Measurements from ENCODE around the gene DRC3. TPM values are rescaled to one million over a fixed set of nuclear protein-coding genes. Genes with fewer than 3 reads are reported as not detected.

Gene DRC3
- total RNA-seq, 1 experiment from 2014 or later = 1.6 TPM

DNA sequence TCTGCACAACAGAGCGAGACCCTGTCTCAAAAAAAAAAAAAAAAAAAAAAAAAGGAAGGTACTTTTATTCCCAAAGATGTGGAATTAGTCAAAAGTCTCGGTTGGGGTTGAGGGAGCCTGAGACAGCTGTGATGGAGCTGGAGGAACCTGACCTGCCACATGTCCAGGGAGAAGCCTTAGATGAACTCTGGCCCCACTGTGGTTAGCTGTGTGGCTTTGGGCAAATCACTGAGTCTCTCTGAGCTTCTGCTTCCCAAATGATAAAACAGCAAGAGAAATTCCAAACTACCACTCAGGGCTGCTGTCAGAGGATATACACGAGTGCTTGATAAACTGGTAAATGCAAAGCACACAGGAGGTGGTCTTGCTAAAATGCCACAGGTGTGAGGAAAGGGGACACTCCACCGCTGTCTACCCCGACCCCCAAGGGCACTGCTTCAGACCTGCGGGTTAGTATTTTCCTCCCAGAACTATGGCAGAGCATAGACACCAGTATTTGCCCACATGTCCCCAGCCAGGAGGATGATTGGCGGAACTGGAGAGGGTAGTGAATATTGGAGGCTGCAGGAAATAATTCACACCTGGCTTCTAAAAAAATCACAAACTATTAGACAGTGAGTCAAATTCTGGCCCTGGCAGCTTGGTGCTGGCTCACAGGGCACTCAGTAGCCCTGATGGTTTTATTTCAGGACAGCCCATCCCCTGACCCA is 14.7 kb downstream of the DRC3 start:
- peaks cover 15% of the 10 kb centered on the region for H3K4me1 ChIP-seq
- ChIA-PET POLR2A (no interaction called here), CTCF (interaction anchor here (0.6 kb wide), 2 partner anchors 15 to 43 kb away, joined by 3 read pairs; partner anchors contain the start of genes DRC3 and TOM1L2)
- intact Hi-C loops (cut with micrococcal nuclease; ENCODE audit: unreplicated experiment) = loop anchor here (5.0 kb wide), 1 partner anchor 45 kb away; no protein-coding TSS in a partner anchor
- H3K27me3 Mint-ChIP-seq (ENCODE audit: insufficient read depth, unreplicated experiment) = no peaks in the 10 kb centered on the region
- no peak overlapping the region for H3K4me3 Mint-ChIP-seq (ENCODE audit: unreplicated experiment)
- H3K36me3 ChIP-seq (ENCODE audit: control insufficient read depth, insufficient read depth, low read length) = no peaks in the 10 kb centered on the region
- no peaks in the 10 kb centered on the region for H3K9me3 ChIP-seq
- no peaks in the 10 kb centered on the region for H3K9me3 Mint-ChIP-seq (ENCODE audit: unreplicated experiment)
- TF ChIP-seq, protein P1, sequence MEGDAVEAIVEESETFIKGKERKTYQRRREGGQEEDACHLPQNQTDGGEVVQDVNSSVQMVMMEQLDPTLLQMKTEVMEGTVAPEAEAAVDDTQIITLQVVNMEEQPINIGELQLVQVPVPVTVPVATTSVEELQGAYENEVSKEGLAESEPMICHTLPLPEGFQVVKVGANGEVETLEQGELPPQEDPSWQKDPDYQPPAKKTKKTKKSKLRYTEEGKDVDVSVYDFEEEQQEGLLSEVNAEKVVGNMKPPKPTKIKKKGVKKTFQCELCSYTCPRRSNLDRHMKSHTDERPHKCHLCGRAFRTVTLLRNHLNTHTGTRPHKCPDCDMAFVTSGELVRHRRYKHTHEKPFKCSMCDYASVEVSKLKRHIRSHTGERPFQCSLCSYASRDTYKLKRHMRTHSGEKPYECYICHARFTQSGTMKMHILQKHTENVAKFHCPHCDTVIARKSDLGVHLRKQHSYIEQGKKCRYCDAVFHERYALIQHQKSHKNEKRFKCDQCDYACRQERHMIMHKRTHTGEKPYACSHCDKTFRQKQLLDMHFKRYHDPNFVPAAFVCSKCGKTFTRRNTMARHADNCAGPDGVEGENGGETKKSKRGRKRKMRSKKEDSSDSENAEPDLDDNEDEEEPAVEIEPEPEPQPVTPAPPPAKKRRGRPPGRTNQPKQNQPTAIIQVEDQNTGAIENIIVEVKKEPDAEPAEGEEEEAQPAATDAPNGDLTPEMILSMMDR (IDR thresholded peaks at IDR 0.05; ENCODE audit: insufficient read depth in 1 of 2, low read depth in 1 of 2, low read length in 1 of 2, severe bottlenecking in 1 of 2, unreplicated experiment in 1 of 2) = no peak
- H3K27me3 ChIP-seq (replicated peaks; ENCODE audit: control insufficient read depth, insufficient read depth, low read length) = no peaks in the 10 kb centered on the region
- H3K36me3 Mint-ChIP-seq (ENCODE audit: insufficient read depth, unreplicated experiment) = no peaks in the 10 kb centered on the region
- peaks cover 7% of the 10 kb centered on the region for H3K4me1 Mint-ChIP-seq (ENCODE audit: low read depth, unreplicated experiment)
- DNase-seq = no peak
- H3K4me3 ChIP-seq (ENCODE audit: low read depth, low read length) = no peak overlapping the region
- no peak overlapping the region for H3K27ac Mint-ChIP-seq (ENCODE audit: unreplicated experiment)
- BruUV-seq (replicated peaks) = no TSS peak

DNA sequence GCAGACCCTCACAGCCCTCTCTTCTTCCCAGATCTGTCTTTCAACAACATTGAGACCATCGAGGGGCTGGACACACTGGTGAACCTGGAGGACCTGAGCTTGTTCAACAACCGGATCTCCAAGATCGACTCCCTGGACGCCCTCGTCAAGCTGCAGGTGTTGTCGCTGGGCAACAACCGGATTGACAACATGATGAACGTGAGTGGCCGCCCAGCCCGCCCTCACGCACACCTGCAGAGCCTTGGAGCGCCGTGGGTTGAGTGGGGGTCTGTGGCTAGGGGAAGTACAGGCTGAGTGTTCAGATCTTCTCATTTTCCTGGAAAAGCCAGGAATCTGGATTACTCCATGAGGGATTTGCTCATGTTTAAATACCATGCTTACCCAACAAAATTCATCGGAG is 15.2 kb downstream of the DRC3 start:
- Mint-ChIP-seq H3K27me3 (ENCODE audit: insufficient read depth, unreplicated experiment) (no peaks in the 10 kb centered on the region), H3K27ac (ENCODE audit: unreplicated experiment) (no peak overlapping the region), H3K4me1 (ENCODE audit: low read depth, unreplicated experiment) (peaks cover 7% of the 10 kb centered on the region), H3K36me3 (ENCODE audit: insufficient read depth, unreplicated experiment) (no peaks in the 10 kb centered on the region), H3K9me3 (ENCODE audit: unreplicated experiment) (no peaks in the 10 kb centered on the region), H3K4me3 (ENCODE audit: unreplicated experiment) (no peak overlapping the region)
- H3K27me3 ChIP-seq (replicated peaks; ENCODE audit: control insufficient read depth, insufficient read depth, low read length) = no peaks in the 10 kb centered on the region
- no peaks in the 10 kb centered on the region for H3K36me3 ChIP-seq (ENCODE audit: control insufficient read depth, insufficient read depth, low read length)
- intact Hi-C loops (cut with micrococcal nuclease; ENCODE audit: unreplicated experiment) = loop anchor here (5.0 kb wide), 1 partner anchor 44 kb away; no protein-coding TSS in a partner anchor
- no TSS peak for BruUV-seq (replicated peaks)
- TF ChIP-seq, protein P1 (IDR thresholded peaks at IDR 0.05; ENCODE audit: insufficient read depth in 1 of 2, low read depth in 1 of 2, low read length in 1 of 2, severe bottlenecking in 1 of 2, unreplicated experiment in 1 of 2) = no peak
- H3K4me1 ChIP-seq = peaks cover 12% of the 10 kb centered on the region
- POLR2A ChIA-PET = no interaction called here
- no peak overlapping the region for H3K4me3 ChIP-seq (ENCODE audit: low read depth, low read length)
- no peak for DNase-seq
- no peaks in the 10 kb centered on the region for H3K9me3 ChIP-seq
- CTCF ChIA-PET = interaction anchor here (0.6 kb wide), 1 partner anchor 16 kb away, joined by 3 read pairs; the partner anchor contains the start of genes DRC3 and TOM1L2

DNA sequence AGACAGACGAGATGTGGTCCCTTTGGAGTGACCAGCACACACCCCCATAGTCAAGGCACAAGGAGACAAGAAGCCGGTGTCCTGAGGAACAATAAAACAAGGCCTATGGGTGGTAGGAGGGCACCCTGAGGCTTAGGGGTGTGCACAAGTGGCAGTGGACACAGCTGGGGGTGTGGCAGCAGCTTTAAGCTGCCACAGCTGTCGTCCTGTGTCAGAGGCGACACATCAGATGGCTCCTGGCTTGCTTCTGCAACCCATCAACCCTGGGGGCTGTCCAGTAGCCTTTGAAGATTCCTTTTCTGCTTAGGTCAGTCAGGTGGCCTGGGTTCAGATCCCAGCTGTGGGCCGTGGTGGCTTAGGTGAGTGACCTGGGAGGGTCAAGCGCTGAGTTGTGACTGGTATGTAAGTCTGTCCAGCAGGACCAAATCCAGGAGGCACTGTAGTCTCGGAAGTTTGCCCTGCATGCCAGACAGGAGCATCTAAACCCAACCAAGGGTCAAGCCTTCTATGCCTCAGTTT is 15.8 kb downstream of the DRC3 start:
- H3K36me3 Mint-ChIP-seq (ENCODE audit: insufficient read depth, unreplicated experiment) = no peaks in the 10 kb centered on the region
- H3K4me3 ChIP-seq (ENCODE audit: low read depth, low read length) = no peak overlapping the region
- peaks cover 7% of the 10 kb centered on the region for H3K4me1 Mint-ChIP-seq (ENCODE audit: low read depth, unreplicated experiment)
- intact Hi-C loops (cut with micrococcal nuclease; ENCODE audit: unreplicated experiment) = loop anchor here (5.0 kb wide), 1 partner anchor 44 kb away; no protein-coding TSS in a partner anchor
- no peak overlapping the region for H3K27ac Mint-ChIP-seq (ENCODE audit: unreplicated experiment)
- H3K9me3 Mint-ChIP-seq (ENCODE audit: unreplicated experiment) = no peaks in the 10 kb centered on the region
- DNase-seq = no peak
- POLR2A ChIA-PET = no interaction called here
- TF ChIP-seq, protein P1 (IDR thresholded peaks at IDR 0.05; ENCODE audit: insufficient read depth in 1 of 2, low read depth in 1 of 2, low read length in 1 of 2, severe bottlenecking in 1 of 2, unreplicated experiment in 1 of 2) = no peak
- H3K27me3 ChIP-seq (replicated peaks; ENCODE audit: control insufficient read depth, insufficient read depth, low read length) = no peaks in the 10 kb centered on the region
- no peaks in the 10 kb centered on the region for H3K36me3 ChIP-seq (ENCODE audit: control insufficient read depth, insufficient read depth, low read length)
- CTCF ChIA-PET = interaction anchor here (0.6 kb wide), 1 partner anchor 16 kb away, joined by 3 read pairs; the partner anchor contains the start of genes DRC3 and TOM1L2
- H3K27me3 Mint-ChIP-seq (ENCODE audit: insufficient read depth, unreplicated experiment) = no peaks in the 10 kb centered on the region
- peaks cover 8% of the 10 kb centered on the region; the same call in 1 of the 2 replicates for H3K4me1 ChIP-seq
- no peaks in the 10 kb centered on the region for H3K9me3 ChIP-seq
- H3K4me3 Mint-ChIP-seq (ENCODE audit: unreplicated experiment) = no peak overlapping the region
- no TSS peak for BruUV-seq (replicated peaks)

All from Caco-2 (cell line).